Heart right ventricle (tissue), 16 donors: ENCODE data around the gene KCTD5. TPM values are rescaled to one million over a fixed set of nuclear protein-coding genes. Genes with fewer than 3 reads are reported as not detected.

Source experiments
- ATAC-seq, 8 donors: fragments of 200-7000 bp; cut with Tn5 transposase; one replicate each; pipeline ENCODE4 v1.9.1; 2020; ENCODE audit warnings: mild to moderate bottlenecking in 8 of 8, moderate library complexity in 8 of 8, moderate number of reproducible peaks in 1 of 8
- DNase-seq, 2 donors: peaks; one replicate each; pipeline ENCODE4 v3.0.0-alpha.2; 2020
- H3K27ac ChIP-seq, 10 donors: fragments of 200-600 bp; sonication (generic) in 2 of 10; one replicate each; pipeline versions ENCODE4 v1.5.0 to v1.8.0; 2020 to 2022; ENCODE audit warnings: mild to moderate bottlenecking in 3 of 10
- H3K27me3 ChIP-seq, 7 donors: fragments of 200-600 bp; one replicate each; pipeline ENCODE4 v1.8.0; 2021 to 2022; ENCODE audit warnings: mild to moderate bottlenecking in 2 of 7
- H3K36me3 ChIP-seq, 9 donors: fragments of 200-600 bp; sonication (generic) in 1 of 9; one replicate each; pipeline versions ENCODE4 v1.5.0 to v1.8.0; 2020 to 2022; ENCODE audit warnings: mild to moderate bottlenecking in 2 of 9
- H3K4me1 ChIP-seq, 9 donors: fragments of 200-600 bp; sonication (generic) in 1 of 9; one replicate each; pipeline versions ENCODE4 v1.5.0 to v1.8.0; 2020 to 2022; ENCODE audit warnings: mild to moderate bottlenecking in 4 of 9
- H3K4me3 ChIP-seq, 10 donors: fragments of 200-600 bp; sonication (generic) in 2 of 10; one replicate each; pipeline versions ENCODE4 v1.5.0 to v1.8.0; 2020 to 2022; ENCODE audit warnings: mild to moderate bottlenecking in 7 of 10, moderate library complexity in 2 of 10
- H3K9me3 ChIP-seq, 11 donors: fragments of 200-600 bp in 10 of 11; sonication (generic) in 2 of 11; one replicate each; pipeline versions ENCODE4 v1.5.0 to v1.8.0; 2013 to 2022; ENCODE audit warnings: mild to moderate bottlenecking in 2 of 11, control low read depth in 1 of 11, moderate library complexity in 1 of 11
- CTCF ChIP-seq, 9 donors: fragments of 200-600 bp; sonication (generic) in 2 of 9; IDR thresholded peaks; one replicate each; pipeline versions ENCODE4 v1.5.0 to v1.8.0; 2021 to 2022; ENCODE audit warnings: antibody characterized with exemption in 9 of 9, mild to moderate bottlenecking in 5 of 9, moderate library complexity in 1 of 9
- WGBS, 2 donors: extraction: QIAGEN DNeasy Blood & Tissue Kit; methylation state at CpG; one replicate each; pipeline ENCODE4 v1.1.7; 2013; ENCODE audit warnings: inconsistent platforms in 1 of 2; 5-methylcytosine and 5-hydroxymethylcytosine counted together
- intact Hi-C, 10 donors: fragments of 100-400 bp; cut with DNase I; formaldehyde crosslinking; loops; one replicate each; pipeline versions ENCODE4 v1.11.1 to v1.14.2; 2022
- polyA plus RNA-seq, 2 donors: library from polyadenylated mRNA; stranded (reverse); fragments of 200-250 nt; gene quantifications; one replicate each; pipeline ENCODE4 v1.2.3, GENCODE V29; 2013
- total RNA-seq, 10 donors: library from RNA; stranded (reverse); fragmentation: NEBNext Ultra II Directional in 3 of 10; extraction: Animal tissue kit (Norgen Biotek cat#: 25700) in 3 of 10; gene quantifications; one replicate each; pipeline versions ENCODE4 v1.2.1 to v1.2.4, GENCODE V29; 2021 to 2023
- donor health status: Arrhythmogenic right ventricular cardiomyopathy.
- donor health status: ischemic (EF 13 %, LVEDD 7.1; RV severe dilation, severe dysfunction).
- donor health status: healthy with polysubstance abuse.
- donor health status: DM: no; HTN: yes; CAD: no.
- donor health status: DM: no; HTN: no; CAD: no.
- donor health status: ischemic (EF 25% LVEDD 6.9; RV normal size, moderate dysfunction).
- donor health status: ischemic (EF 25% LVEDD 5.7; RV mildly dilated, moderate dysfunction).
- donor health status: healthy.
- donor health status: DM: yes; HTN: yes; CAD: no.
- donor health status: Ischemic cardiomyopathy.
- donor health status: ischemic (EF 35%, LVEDD 5.7; RV mildly dilated, moderate dysfunction).
- donor health status: nonischemic (EF 11% LVEDD 7.7; RV severe dilation, severe dysfunction).
- donor health status: DM: yes; HTN: yes; CAD: no.
- donor health status: PGD.
- donor health status: ischemic (EF 29% LVEDD 5.4; RV normal size, mild dysfunction).
- donor health status: nonischemic (EF 23%, LVEDD 6.1; RV moderate dilation, normal function).

Gene KCTD5
- total and polyA plus RNA-seq, 12 donors, result 8.5 to 22.4 (median 11.6) TPM

- TF ChIP-seq CTCF (IDR thresholded peaks at IDR 0.05), result no peak
- intact Hi-C loops, result no loop called here
- H3K36me3 ChIP-seq, result peaks cover 0 to 100% (median 34%) of the 10 kb centered on the region in 9 donors
- DNase-seq (peak in 1 of 2 donors; percentile 7), ATAC-seq (no peak)
- no peaks in the 10 kb centered on the region for H3K9me3 ChIP-seq
- no peaks in the 10 kb centered on the region for H3K27me3 ChIP-seq
- H3K4me3 ChIP-seq, result no peak overlapping the region
- WGBS, 2 donors, result 93 to 94% methylated on average over 13 of the region's 13 CpGs
- no peak overlapping the region for H3K27ac ChIP-seq
- peaks cover 0 to 21% (median 11%) of the 10 kb centered on the region in 9 donors for H3K4me1 ChIP-seq
These were observed 20.1 kb downstream of the KCTD5 start for GRCh38 chr16:2702438-2702825.

- TF ChIP-seq CTCF (IDR thresholded peaks at IDR 0.05), result no peak
- Histone ChIP-seq H3K9me3 (no peaks in the 10 kb centered on the region), H3K4me3 (no peak overlapping the region), H3K27me3 (no peaks in the 10 kb centered on the region), H3K4me1 (peaks cover 0 to 21% (median 11%) of the 10 kb centered on the region in 9 donors), H3K36me3 (peaks cover 0 to 100% (median 33%) of the 10 kb centered on the region in 9 donors), H3K27ac (peak overlapping the region in 7 of 10 donors; percentile 30 to 68 (median 59))
- peak; percentile 73 to 95 (median 86) for ATAC-seq
- WGBS, 2 donors, result 55 to 72% methylated on average over 28 of the region's 28 CpGs
- intact Hi-C loops, result no loop called here
- peak; percentile 62 to 71 for DNase-seq
These were observed 20.8 kb downstream of the KCTD5 start for GRCh38 chr16:2702871-2703745.

GRCh38 chr16:2704166-2704982 lies 22.1 kb downstream of the KCTD5 start:
- H3K27ac ChIP-seq, result peak overlapping the region in 4 of 10 donors; percentile 52 to 68 (median 62)
- DNase-seq (peak in 1 of 2 donors; percentile 10), ATAC-seq (no peak)
- H3K4me3 ChIP-seq, result no peak overlapping the region
- no peak for TF ChIP-seq CTCF (IDR thresholded peaks at IDR 0.05)
- H3K9me3 ChIP-seq, result no peaks in the 10 kb centered on the region
- intact Hi-C loops, result no loop called here
- no peaks in the 10 kb centered on the region for H3K27me3 ChIP-seq
- 94% methylated on average over 32 to 33 of the region's 33 CpGs for WGBS, 2 donors
- peaks cover 0 to 100% (median 22%) of the 10 kb centered on the region in 9 donors for H3K36me3 ChIP-seq
- H3K4me1 ChIP-seq, result peaks cover 0 to 21% (median 11%) of the 10 kb centered on the region in 9 donors

GRCh38 chr16:2704983-2705275 lies 22.6 kb downstream of the KCTD5 start:
- no peaks in the 10 kb centered on the region for H3K9me3 ChIP-seq
- no peak overlapping the region for H3K4me3 ChIP-seq
- DNase-seq, result no peak
- no peak overlapping the region for H3K27ac ChIP-seq
- WGBS, 2 donors, result 92 to 94% methylated on average over 14 of the region's 14 CpGs
- peaks cover 0 to 21% (median 11%) of the 10 kb centered on the region in 9 donors for H3K4me1 ChIP-seq
- no peak for TF ChIP-seq CTCF (IDR thresholded peaks at IDR 0.05)
- H3K36me3 ChIP-seq, result peaks cover 0 to 100% (median 18%) of the 10 kb centered on the region in 9 donors
- intact Hi-C loops, result no loop called here
- no peaks in the 10 kb centered on the region for H3K27me3 ChIP-seq
- ATAC-seq, result no peak
